ENCODE measurements around the gene PRR15. TPM values are rescaled to one million over a fixed set of nuclear protein-coding genes. Genes with fewer than 3 reads are reported as not detected.

Gene PRR15
- total and polyA plus RNA-seq, 2 of the 4 experiments (the other 2 are of a cell fraction) = not detected

- ChIA-PET CTCF (no interaction called here), POLR2A (ENCODE audit: unreplicated experiment) (no interaction called here)
- Histone ChIP-seq H3K9ac (ENCODE audit: low read depth, low read length) (no peak overlapping the region), H3K14ac (replicated peaks; ENCODE audit: low read depth, low read length) (no peak overlapping the region), H3K36me3 (ENCODE audit: control insufficient read depth, insufficient read depth, low read length) (no peaks in the 10 kb centered on the region), H4K5ac (ENCODE audit: low read depth, low read length) (no peak overlapping the region), H3K56ac (ENCODE audit: extremely low read depth, insufficient read depth, low read length) (no peak overlapping the region), H3K4me3 (ENCODE audit: insufficient read depth, low read depth, low read length) (no peak overlapping the region), H2AK9ac (replicated peaks; ENCODE audit: low read depth, low read length, poor library complexity) (no peak overlapping the region), H4K8ac (ENCODE audit: low read depth in 2 of 2, low read length in 2 of 2) (no peak overlapping the region), H3K4ac (ENCODE audit: low read depth, low read length) (no peak overlapping the region), H2BK20ac (ENCODE audit: low read depth, low read length) (no peak overlapping the region), H4K91ac (ENCODE audit: insufficient read depth, low read depth, low read length) (no peak overlapping the region), H3K23ac (ENCODE audit: low read depth, low read length) (no peak overlapping the region), H2BK15ac (ENCODE audit: low read depth, low read length) (no peak overlapping the region), H2BK5ac (ENCODE audit: low read depth, low read length, poor library complexity, severe bottlenecking) (no peak overlapping the region), H3K18ac (ENCODE audit: low read depth, low read length) (no peak overlapping the region), H3K4me1 (ENCODE audit: control insufficient read depth, insufficient read depth, low read length) (no peaks in the 10 kb centered on the region), H3K79me1 (ENCODE audit: low read depth in 1 of 2, low read length in 2 of 2) (no peaks in the 10 kb centered on the region), H2AFZ (replicated peaks; ENCODE audit: low read length, poor library complexity) (no peak overlapping the region), H3K9me3 (ENCODE audit: control insufficient read depth, insufficient read depth, low read length) (no peaks in the 10 kb centered on the region), H2AK5ac (ENCODE audit: low read depth, low read length) (no peak overlapping the region), H2BK120ac (ENCODE audit: low read depth, low read length) (no peak overlapping the region), H3K27ac (ENCODE audit: insufficient read depth, low read length) (no peak overlapping the region), H4K20me1 (ENCODE audit: insufficient read depth, low read length) (no peaks in the 10 kb centered on the region), H3K27me3 (ENCODE audit: control insufficient read depth, insufficient read depth, low read length) (no peaks in the 10 kb centered on the region), H3K9me1 (ENCODE audit: insufficient read depth, low read length) (no peaks in the 10 kb centered on the region), H3K4me2 (ENCODE audit: low read depth, low read length) (no peak overlapping the region)
- ATAC-seq (ENCODE audit: low read depth) = no peak
- BruUV-seq (replicated peaks) = no TSS peak
- dilution Hi-C loops (cut with HindIII; ENCODE audit: low sequenced_read_pairs, unreplicated experiment) = no loop called here
- DNase-seq = no peak
- in situ Hi-C loops (cut with MboI; ENCODE audit: low sequenced_read_pairs) = no loop called here
- WGBS, 2 experiments (ENCODE audit: extremely low coverage in 2 of 2, insufficient read length in 1 of 2) = no CpG with 5 or more reads among the region's 4 CpGs
- intact Hi-C loops (cut with micrococcal nuclease) = no loop called here
- TF ChIP-seq CTCF (conservative IDR thresholded peaks at IDR 0.05; ENCODE audit: low read depth, low read length) (no peak), CEBPB (IDR thresholded peaks at IDR 0.05; ENCODE audit: low read depth, low read length) (no peak), RCOR1 (IDR thresholded peaks at IDR 0.05; ENCODE audit: insufficient replicate concordance, low read length) (no peak), POLR2A (IDR thresholded peaks at IDR 0.05; ENCODE audit: low read depth, low read length) (no peak), RFX5 (IDR thresholded peaks at IDR 0.05; ENCODE audit: low read depth, low read length) (no peak), MXI1 (IDR thresholded peaks at IDR 0.05; ENCODE audit: borderline replicate concordance, low read depth, low read length) (no peak), FOS (IDR thresholded peaks at IDR 0.05; ENCODE audit: low read depth, low read length) (no peak), ELK1 (IDR thresholded peaks at IDR 0.05; ENCODE audit: borderline replicate concordance, low read depth, low read length) (no peak), BHLHE40 (IDR thresholded peaks at IDR 0.05; ENCODE audit: low read depth, low read length) (no peak), CHD1 (IDR thresholded peaks at IDR 0.05; ENCODE audit: low read depth, low read length) (no peak)
These were observed 44.3 kb downstream of the PRR15 start for GRCh38 chr7:29607889-29608288.
